ENCODE results near the gene PDZD8.

Gene PDZD8

DNA sequence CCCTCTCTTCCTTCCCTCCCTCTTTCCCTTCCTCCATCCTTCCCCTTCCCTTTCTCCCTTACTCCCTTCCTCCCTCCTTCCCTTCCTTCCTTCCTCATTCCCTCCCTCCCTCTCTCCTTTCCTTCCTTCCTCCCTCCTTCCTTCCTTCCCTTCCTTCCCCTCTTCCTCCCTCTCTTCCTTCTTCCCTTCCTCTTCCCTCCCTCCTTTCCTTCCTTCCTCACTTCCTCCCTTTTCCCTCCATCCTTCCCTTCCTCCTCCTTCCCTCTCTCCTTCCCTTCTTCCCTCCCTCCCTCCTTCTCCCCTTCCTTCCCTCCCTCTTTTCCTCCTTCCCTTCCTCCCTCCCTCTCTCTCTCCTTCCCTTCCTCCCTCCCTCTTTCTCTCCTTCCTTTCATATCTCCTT, 147.0 kb downstream of the PDZD8 start:
- H3K4me2 ChIP-seq (ENCODE audit: low read length): no peak overlapping the region
- H3K79me1 ChIP-seq (ENCODE audit: low read length): no peaks in the 10 kb centered on the region
- H3K27ac ChIP-seq (ENCODE audit: low read depth, low read length): no peak overlapping the region
- no peak overlapping the region for H3K23ac ChIP-seq (ENCODE audit: low read length)
- H3K18ac ChIP-seq (ENCODE audit: low read length): no peak overlapping the region
- H3K14ac ChIP-seq (ENCODE audit: low read length): no peak overlapping the region
- no peak overlapping the region for H2BK5ac ChIP-seq (ENCODE audit: low read depth, low read length, poor library complexity)
- no peak overlapping the region for H2BK120ac ChIP-seq (ENCODE audit: insufficient read depth, low read length, poor library complexity)
- peaks cover 8% of the 10 kb centered on the region for H3K9me3 ChIP-seq (ENCODE audit: insufficient read depth, low read depth, low read length)
- no peak overlapping the region for H2AFZ ChIP-seq (ENCODE audit: insufficient read depth, low read length, poor library complexity)
- no peaks in the 10 kb centered on the region for H3K79me2 ChIP-seq (ENCODE audit: control insufficient read depth, insufficient read depth, low read length, poor library complexity)
- H3K4me1 ChIP-seq (ENCODE audit: control insufficient read depth in 1 of 2, insufficient read depth in 2 of 2, low read length in 2 of 2): no peaks in the 10 kb centered on the region
- no peak overlapping the region for H3K4ac ChIP-seq (ENCODE audit: low read depth, low read length)
- no peak overlapping the region for H3K9ac ChIP-seq (ENCODE audit: low read length)
- no peak overlapping the region for H4K8ac ChIP-seq (ENCODE audit: low read depth, low read length)
- H4K91ac ChIP-seq (ENCODE audit: low read depth, low read length): no peak overlapping the region
- no peak overlapping the region for H2AK5ac ChIP-seq (ENCODE audit: low read length)
- H3K36me3 ChIP-seq (ENCODE audit: control insufficient read depth in 1 of 2, insufficient read depth in 2 of 2, low read length in 2 of 2): no peaks in the 10 kb centered on the region
- DNase-seq: no peak
- no peak overlapping the region for H4K12ac ChIP-seq (ENCODE audit: low read depth, low read length)
- H2BK12ac ChIP-seq (ENCODE audit: low read length): no peak overlapping the region
- H3K27me3 ChIP-seq (ENCODE audit: insufficient read depth, low read length): no peaks in the 10 kb centered on the region
- H3K4me3 ChIP-seq (ENCODE audit: low read depth, low read length): no peak overlapping the region
